Measurements from ENCODE around the gene TUBB.
"Not testable (repeated sequence)": the region's sequence is repeated elsewhere in the genome, so short reads cannot be mapped to it uniquely, and the experiment has no call there.

The TUBB gene

DNA sequence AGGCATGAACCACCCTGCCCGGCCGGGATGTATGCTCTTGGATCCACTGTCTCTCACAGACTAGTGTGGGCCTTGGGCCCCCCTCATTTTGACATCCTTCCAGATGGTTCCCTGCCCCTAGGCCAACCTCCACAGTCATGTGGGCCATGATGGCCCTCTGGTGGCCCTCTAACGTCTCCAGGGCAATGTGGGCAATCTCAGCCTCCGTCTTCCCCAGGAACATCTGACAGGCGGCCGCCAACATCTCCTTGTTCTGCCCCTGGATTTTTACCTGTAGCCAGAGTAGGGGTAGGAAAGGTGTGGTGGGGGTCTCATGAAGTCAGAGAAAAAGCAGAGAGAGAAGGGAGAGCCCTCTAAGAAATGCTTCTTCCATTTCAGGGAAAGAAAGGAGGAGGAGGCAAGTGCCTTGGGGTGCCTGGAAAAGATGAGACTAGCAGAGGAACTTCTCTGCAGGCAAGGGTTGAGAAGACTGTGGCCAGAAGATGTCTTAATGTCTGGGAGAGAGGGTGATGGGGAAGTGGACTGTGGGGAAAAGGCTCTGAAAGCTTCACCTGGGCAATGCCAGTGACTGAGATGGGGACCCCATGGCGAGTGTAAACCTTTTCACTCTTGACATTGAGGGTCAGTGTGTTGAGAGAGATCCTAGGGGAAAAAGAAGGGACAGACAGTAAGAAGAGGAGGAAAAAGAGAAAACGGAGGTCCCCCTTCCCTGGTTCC, 21.1 kb downstream of the TUBB start:
- DNase-seq (ENCODE audit: low spot score) = no peak

DNA sequence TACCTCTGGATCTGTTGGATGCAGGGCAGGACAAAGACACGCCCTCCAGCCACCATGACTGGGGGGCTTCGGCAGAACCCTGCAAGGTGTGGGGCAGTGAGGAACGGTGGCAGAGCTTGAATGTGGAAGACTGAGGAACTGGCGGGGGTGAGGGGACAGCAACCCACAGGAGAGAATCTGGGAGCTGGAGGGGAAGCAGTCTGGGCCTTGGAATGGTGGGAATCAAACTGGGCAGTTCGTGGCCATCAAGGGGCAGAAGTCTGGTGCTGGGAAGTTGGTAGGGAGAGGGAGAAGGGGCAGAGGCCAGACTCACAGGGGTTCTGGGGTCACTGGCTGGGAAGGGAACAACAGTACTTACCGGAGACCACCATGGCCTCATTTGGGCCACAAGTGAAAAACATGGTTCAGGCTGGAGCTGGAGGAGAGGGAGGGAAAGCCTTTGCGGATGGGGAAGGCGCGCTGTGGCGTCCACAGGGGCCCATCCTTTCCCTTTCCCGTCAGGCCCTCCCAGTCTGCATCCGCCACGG, 21.7 kb downstream of the TUBB start:
- no peak for DNase-seq (ENCODE audit: low spot score)

DNA sequence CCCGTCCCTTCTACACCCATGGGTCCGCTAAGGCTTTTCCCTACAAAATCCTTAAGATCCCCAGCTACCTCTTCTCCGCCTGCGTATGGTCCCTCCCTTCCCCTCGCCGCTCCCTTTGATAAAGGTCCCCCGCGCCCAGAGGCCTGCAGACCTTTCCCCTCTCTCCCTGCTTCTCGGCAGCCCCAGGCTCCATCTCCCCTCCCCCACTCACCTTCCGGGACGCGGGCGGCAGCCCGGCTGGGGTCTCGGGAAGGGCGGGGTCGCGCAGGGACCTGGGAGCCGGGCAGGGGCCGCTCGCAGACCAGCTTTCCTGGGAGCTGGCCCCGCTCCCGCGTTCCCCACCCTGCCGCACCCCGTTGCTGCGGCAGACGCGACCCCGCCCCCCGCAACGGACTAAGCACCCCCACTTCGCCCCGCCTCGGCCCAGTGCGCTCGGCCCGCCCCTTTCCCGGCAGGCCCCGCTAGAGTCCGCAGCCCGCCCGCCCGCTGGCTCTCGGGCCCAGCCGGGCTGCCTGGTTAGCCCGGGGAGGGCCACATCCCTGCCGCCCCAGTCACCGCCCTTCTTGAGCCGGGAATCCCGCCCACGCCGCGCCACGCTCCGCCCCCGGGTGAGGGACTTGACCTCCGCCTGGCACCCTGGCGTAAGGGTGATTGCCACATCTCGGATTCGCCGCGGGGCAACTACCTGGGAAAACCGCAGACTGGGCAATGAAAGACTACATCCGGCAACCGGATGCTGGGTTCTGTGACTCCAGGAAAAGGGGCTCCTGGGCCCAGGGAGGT, 22.4 kb downstream of the TUBB start, which contains the start of gene FLOT1:
Gene FLOT1, minus strand, starts transcription at position 372 of the 783 bp plus-strand sequence. CDS start 498 bp downstream, outside the sequence.
- peak; percentile 94 for DNase-seq (ENCODE audit: low spot score)

- peak; percentile 42 for DNase-seq (ENCODE audit: low spot score)
Measured at GRCh38 chr6:30743099-30744053, 23.2 kb downstream of the TUBB start.

DNA sequence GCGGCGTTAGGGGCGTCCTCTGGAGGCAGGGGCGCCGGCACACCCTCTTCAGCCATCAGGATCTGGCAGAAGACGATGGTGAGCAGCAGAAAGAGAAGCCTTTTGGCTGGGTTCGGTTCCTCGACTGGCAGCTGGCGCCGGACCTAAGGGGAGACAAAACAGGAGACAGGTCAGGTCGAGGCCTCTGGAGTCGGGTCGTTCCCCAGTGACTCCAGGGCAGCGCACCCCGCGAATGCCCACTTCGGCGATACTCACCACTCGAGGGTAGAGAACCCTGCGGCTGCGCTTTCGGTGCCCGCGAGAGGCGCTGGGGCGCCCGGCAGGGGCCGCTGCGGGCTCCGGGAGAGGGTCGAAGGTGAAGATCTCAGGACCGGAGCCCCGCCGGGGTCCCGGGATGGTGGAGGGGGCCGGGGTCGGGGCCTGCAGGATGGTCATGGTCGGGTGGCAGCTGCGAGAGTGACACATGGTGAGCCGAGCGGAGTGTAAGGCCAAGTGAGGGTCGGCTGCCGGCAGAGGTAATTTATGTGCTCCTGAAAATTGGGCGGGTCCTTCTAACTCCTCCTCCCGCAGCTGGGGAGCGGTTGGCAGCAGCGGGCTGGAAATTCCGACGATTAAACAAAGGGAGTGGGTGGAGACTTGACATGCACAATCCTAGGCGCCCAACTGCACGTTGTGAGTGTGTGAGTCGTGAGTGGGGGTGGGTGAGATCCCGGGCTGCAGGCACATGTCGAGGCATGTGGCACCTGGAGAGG, 24.1 kb downstream of the TUBB start, which contains the start of gene IER3:
Gene IER3, minus strand, starts transcription at position 494 of the 752 bp plus-strand sequence. Its CDS starts 29 bp downstream, at position 465.
- peak; percentile 84 for DNase-seq (ENCODE audit: low spot score)

- no peak for DNase-seq (ENCODE audit: low spot score)
Measured at GRCh38 chr6:30747300-30747687, 27.1 kb downstream of the TUBB start.

DNA sequence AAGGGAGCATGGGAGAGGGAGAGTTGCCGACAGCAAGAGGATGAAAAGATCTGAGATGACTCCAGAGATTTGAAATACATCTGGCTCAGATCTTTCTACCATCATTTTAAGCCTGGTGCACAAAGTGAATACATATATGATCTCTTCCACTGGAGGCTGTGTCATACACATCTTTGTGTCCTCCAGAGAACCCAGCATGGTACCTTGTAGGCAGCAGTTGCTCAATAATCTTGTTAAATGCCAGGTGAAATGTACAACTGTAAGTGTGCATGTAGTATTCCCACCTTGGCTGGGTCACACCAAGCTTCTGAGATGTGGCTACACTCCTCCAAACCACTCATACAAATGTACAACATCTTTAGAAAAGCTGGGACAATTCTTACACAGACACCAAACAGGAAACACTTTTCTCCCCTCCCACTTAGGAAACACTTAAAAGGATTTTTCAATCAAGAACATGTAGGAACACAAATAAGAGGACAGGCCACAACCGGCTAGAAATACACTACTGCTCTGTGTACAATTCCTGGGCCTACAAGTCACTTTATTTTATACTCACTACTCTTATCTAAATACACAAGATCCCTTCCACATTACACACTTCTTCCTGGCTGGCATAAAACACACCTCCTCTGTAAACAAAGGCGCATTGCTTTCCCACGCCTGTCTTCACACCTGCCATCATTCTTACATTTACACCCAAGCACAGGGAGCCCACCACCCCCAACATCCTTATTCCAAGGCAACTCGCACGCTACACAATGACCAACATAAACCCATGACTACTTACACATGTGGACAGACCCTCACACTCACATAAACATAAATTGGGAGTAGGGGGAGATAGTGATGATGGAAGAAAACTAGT, 28.0 kb downstream of the TUBB start:
- DNase-seq (ENCODE audit: low spot score) = no peak

DNA sequence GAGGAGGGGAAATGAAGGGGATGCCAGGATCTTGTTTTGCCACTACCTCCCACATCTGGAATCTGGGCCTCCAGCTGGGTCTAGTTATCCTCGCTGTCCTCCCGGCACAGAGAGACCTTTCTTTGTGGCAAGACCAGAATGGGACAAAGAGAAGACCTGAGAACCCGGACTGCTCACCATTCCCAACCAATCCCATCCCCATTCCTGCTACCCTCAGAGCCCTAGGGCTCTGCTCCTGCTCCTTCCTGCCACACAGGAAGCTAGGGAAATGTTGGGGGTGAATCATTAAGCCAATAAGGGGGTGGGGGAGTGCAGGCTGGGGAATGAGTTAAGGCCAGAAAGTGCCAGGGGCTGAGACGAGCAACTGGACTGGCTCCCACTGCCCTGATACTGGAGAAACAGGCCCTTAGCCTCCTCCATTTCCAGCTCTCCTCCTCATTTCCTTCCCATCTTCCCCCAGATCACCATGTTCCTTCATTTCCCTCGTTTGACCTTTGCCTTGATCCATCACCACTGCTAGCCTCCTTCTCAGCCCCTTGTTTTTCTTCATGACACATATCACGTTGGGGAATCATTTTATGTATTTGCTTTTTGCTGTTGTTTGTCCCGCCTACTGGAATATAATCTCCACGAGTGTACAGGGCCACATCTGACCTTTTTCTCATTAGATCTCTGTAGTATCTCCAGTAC, 28.8 kb downstream of the TUBB start:
- no peak for DNase-seq (ENCODE audit: low spot score)

DNA sequence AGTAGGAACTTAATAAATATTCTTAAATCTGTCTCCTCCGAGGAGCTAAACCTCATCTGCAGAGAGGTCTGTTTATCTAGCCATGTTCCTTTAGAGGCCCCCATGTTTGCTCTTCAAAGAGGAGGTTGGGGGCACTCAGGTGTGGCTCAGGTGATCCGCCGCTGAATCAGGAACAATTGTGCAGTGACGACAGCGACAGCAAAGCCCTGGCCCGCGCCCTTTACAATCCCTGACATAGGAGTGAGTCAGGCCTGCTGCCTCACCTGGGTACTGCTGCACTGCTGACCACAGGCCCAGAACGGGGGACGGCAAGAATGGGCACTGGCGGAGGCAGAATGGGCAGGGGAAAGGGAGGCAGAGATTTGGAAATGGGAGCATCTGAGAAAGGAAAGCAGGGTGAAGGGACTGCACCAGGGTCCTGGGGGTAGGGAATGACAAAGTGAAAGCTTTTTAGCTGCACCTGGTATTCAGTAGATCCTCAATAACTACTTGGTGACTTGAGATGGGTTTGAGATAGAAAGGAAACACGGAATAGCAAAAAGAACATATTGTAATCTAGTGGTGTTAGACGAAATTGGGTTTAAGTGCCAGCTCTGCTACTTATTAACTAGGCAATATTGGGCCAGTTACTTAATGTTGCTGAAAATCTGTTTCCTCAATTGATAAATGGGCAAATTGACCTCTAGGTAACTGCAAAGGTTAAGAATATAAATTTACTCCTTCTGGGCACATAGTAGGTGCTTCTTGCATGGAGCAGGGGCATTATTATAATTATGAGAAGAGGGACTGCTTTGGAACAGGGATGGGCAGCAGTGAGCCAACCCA, 29.6 kb downstream of the TUBB start:
- no peak for DNase-seq (ENCODE audit: low spot score)

GRCh38 chr6:30750379-30750668, 30.2 kb downstream of the TUBB start:
- no peak for DNase-seq (ENCODE audit: low spot score)

GRCh38 chr6:30752157-30752927, 32.2 kb downstream of the TUBB start:
- no peak for DNase-seq (ENCODE audit: low spot score)

- no peak for DNase-seq (ENCODE audit: low spot score)
Measured at GRCh38 chr6:30754631-30755030, 34.5 kb downstream of the TUBB start.

- not testable (repeated sequence) for DNase-seq (ENCODE audit: low spot score)
Measured at GRCh38 chr6:30756405-30757003, 36.4 kb downstream of the TUBB start.

GRCh38 chr6:30757261-30757904, 37.2 kb downstream of the TUBB start:
- no peak for DNase-seq (ENCODE audit: low spot score)

DNA sequence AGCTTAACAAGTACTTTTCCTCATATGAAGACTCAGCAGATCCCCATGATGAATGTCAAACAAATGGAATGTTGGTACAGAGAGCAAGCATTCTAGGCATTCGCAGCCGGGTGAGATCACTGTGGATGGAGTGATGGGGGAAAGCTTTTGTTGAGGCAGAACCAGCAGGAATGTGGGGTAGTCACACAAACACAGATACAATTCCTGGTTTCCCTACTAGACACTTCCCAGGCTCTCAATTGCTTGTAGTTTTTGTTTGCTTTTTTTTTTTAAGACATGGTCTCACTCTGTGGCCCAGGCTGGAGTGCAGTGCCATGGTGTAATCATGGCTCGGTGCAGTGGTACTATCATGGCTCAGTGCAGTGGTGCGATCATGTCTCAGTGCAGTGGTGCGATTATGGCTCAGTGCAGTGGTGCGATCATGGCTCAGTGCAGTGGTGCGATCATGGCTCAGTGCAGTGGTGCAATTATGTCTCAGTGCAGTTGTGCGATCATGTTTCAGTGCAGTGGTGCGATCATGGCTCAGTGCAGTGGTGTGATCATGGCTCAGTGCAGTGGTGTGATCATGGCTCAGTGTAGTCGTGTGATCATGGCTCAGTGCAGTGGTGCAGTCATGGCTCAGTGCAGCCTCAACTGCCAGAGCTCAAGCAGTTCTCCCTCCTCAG, 39.6 kb downstream of the TUBB start:
- no peak for DNase-seq (ENCODE audit: low spot score)

DNA sequence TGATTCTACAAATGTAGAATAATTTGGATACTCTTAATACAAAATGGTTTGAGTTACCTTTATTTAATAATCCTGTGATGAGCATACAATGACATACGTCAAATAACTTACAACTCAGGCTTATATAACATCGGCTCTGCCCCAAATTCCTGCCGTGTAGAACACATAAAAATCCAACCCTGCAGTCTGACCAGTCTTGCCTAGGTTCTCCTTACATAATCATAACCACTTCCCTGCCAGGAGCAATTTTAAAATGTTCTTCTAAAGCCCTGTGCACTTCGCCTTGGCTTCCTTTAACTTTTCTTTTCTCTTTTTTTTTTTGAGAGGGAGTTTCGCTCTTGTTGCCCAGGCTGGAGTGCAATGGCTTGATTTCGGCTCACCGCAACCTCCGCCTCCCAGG, 40.4 kb downstream of the TUBB start:
- DNase-seq (ENCODE audit: low spot score) = no peak

Measured in CD4-positive, alpha-beta T cell treated with Interleukin-2 at 100 ng/mL for 4 hours (primary cell).